ENCODE measurements around the gene SLC8A2.

DNA sequence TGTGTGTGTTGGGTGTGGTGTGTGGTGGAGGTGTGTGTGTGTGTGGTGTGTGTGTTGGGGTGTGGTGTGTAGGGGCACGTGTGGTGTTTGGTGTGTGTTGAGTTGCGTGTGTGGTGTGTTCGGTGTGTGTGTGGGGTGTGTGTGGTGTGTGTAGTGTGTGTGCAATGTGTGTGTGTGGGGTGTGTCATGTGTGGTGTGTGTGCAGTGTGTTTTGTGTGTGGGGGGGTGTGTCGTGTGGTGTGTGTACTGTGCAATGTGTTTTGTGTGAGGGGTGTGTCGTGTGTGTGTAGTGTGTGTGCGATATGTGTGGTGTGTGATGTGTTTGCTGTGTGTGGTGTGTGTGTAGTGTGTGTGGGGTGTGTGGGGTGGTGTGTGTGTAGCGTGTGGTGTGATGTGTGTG, 18.3 kb upstream of the SLC8A2 start:
- TF ChIP-seq, protein P1, sequence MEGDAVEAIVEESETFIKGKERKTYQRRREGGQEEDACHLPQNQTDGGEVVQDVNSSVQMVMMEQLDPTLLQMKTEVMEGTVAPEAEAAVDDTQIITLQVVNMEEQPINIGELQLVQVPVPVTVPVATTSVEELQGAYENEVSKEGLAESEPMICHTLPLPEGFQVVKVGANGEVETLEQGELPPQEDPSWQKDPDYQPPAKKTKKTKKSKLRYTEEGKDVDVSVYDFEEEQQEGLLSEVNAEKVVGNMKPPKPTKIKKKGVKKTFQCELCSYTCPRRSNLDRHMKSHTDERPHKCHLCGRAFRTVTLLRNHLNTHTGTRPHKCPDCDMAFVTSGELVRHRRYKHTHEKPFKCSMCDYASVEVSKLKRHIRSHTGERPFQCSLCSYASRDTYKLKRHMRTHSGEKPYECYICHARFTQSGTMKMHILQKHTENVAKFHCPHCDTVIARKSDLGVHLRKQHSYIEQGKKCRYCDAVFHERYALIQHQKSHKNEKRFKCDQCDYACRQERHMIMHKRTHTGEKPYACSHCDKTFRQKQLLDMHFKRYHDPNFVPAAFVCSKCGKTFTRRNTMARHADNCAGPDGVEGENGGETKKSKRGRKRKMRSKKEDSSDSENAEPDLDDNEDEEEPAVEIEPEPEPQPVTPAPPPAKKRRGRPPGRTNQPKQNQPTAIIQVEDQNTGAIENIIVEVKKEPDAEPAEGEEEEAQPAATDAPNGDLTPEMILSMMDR (IDR thresholded peaks at IDR 0.05) = no peak
- TF ChIP-seq ZFX (IDR thresholded peaks at IDR 0.05; ENCODE audit: borderline replicate concordance) = no peak

All from 22Rv1 (cell line).